Measurements from ENCODE around the gene EDC4.

EDC4 gene

GRCh38 chr16:67843343-67843765 lies 29.5 kb upstream of the EDC4 start:
- Histone ChIP-seq H3K27ac (replicated peaks) (peak overlapping the region; percentile 78; the same call in 1 of the 2 replicates), H3K4me3 (replicated peaks; ENCODE audit: insufficient read depth, low read length) (peak overlapping the region; percentile 79), H3K27me3 (ENCODE audit: insufficient read depth, poor library complexity, severe bottlenecking) (no peaks in the 10 kb centered on the region)
- TF ChIP-seq POLR2AphosphoS5 (IDR thresholded peaks at IDR 0.05; ENCODE audit: low read depth) (no peak), GABPA (IDR thresholded peaks at IDR 0.05; ENCODE audit: low read depth) (no peak), CTCF (IDR thresholded peaks at IDR 0.05; ENCODE audit: insufficient read depth, low read length) (no peak), SPI1 (IDR thresholded peaks at IDR 0.05; ENCODE audit: borderline replicate concordance, low read depth) (no peak)
- TF ChIP-seq, protein P1, sequence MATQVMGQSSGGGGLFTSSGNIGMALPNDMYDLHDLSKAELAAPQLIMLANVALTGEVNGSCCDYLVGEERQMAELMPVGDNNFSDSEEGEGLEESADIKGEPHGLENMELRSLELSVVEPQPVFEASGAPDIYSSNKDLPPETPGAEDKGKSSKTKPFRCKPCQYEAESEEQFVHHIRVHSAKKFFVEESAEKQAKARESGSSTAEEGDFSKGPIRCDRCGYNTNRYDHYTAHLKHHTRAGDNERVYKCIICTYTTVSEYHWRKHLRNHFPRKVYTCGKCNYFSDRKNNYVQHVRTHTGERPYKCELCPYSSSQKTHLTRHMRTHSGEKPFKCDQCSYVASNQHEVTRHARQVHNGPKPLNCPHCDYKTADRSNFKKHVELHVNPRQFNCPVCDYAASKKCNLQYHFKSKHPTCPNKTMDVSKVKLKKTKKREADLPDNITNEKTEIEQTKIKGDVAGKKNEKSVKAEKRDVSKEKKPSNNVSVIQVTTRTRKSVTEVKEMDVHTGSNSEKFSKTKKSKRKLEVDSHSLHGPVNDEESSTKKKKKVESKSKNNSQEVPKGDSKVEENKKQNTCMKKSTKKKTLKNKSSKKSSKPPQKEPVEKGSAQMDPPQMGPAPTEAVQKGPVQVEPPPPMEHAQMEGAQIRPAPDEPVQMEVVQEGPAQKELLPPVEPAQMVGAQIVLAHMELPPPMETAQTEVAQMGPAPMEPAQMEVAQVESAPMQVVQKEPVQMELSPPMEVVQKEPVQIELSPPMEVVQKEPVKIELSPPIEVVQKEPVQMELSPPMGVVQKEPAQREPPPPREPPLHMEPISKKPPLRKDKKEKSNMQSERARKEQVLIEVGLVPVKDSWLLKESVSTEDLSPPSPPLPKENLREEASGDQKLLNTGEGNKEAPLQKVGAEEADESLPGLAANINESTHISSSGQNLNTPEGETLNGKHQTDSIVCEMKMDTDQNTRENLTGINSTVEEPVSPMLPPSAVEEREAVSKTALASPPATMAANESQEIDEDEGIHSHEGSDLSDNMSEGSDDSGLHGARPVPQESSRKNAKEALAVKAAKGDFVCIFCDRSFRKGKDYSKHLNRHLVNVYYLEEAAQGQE (IDR thresholded peaks at IDR 0.05; ENCODE audit: insufficient replicate concordance, low read depth): no peak
- no peak for DNase-seq (ENCODE audit: low read depth in 1 of 2, low spot score in 1 of 2)

DNA sequence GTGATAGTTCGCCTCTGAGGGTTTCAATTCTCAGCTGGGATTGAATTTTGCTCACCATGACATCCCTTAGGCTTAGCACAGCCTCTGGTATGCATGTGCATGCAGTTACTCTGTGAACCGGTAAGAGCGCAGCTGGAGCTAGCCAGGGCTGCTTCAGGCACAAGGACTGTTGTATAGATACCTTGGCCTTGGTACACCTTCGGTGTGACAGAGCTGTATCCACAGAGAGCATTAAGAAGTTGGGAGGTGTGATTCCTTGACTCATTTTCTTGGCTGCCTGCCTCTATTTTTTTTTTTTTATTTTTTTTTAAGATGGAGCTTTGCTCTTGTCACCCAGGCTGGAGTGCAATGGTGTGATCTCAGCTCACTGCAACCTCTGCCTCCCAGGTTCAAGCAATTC lies 28.4 kb upstream of the EDC4 start:
- Histone ChIP-seq H3K4me3 (replicated peaks; ENCODE audit: insufficient read depth, low read length) (no peak overlapping the region), H3K27ac (replicated peaks) (no peak overlapping the region), H3K27me3 (ENCODE audit: insufficient read depth, poor library complexity, severe bottlenecking) (no peaks in the 10 kb centered on the region)
- no peak for DNase-seq (ENCODE audit: low read depth in 1 of 2, low spot score in 1 of 2)
- TF ChIP-seq, protein P1 (IDR thresholded peaks at IDR 0.05; ENCODE audit: insufficient replicate concordance, low read depth): no peak
- TF ChIP-seq SPI1 (IDR thresholded peaks at IDR 0.05; ENCODE audit: borderline replicate concordance, low read depth) (no peak), GABPA (IDR thresholded peaks at IDR 0.05; ENCODE audit: low read depth) (no peak), POLR2AphosphoS5 (IDR thresholded peaks at IDR 0.05; ENCODE audit: low read depth) (no peak), CTCF (IDR thresholded peaks at IDR 0.05; ENCODE audit: insufficient read depth, low read length) (no peak)

- Histone ChIP-seq H3K4me3 (replicated peaks; ENCODE audit: insufficient read depth, low read length) (peak overlapping the region; percentile 99), H3K27me3 (ENCODE audit: insufficient read depth, poor library complexity, severe bottlenecking) (no peaks in the 10 kb centered on the region), H3K27ac (replicated peaks) (peak overlapping the region; percentile 90)
- DNase-seq (ENCODE audit: low read depth in 1 of 2, low spot score in 1 of 2): peak in 1 of 2 experiments; percentile 29
- TF ChIP-seq CTCF (IDR thresholded peaks at IDR 0.05; ENCODE audit: insufficient read depth, low read length) (no peak), SPI1 (IDR thresholded peaks at IDR 0.05; ENCODE audit: borderline replicate concordance, low read depth) (peak; percentile 49; the same call in 1 of the 2 replicates)
Measured at GRCh38 chr16:67845291-67846062, 27.4 kb upstream of the EDC4 start.

GRCh38 chr16:67846063-67846319 lies 26.9 kb upstream of the EDC4 start:
- Histone ChIP-seq H3K27ac (replicated peaks) (peak overlapping the region; percentile 90), H3K4me3 (replicated peaks; ENCODE audit: insufficient read depth, low read length) (peak overlapping the region; percentile 99), H3K27me3 (ENCODE audit: insufficient read depth, poor library complexity, severe bottlenecking) (no peaks in the 10 kb centered on the region)
- no peak for DNase-seq (ENCODE audit: low read depth in 1 of 2, low spot score in 1 of 2)
- no peak for TF ChIP-seq SPI1 (IDR thresholded peaks at IDR 0.05; ENCODE audit: borderline replicate concordance, low read depth)
- no peak for TF ChIP-seq CTCF (IDR thresholded peaks at IDR 0.05; ENCODE audit: insufficient read depth, low read length)
- TF ChIP-seq, protein P1 (IDR thresholded peaks at IDR 0.05; ENCODE audit: insufficient replicate concordance, low read depth): no peak
- TF ChIP-seq POLR2AphosphoS5 (IDR thresholded peaks at IDR 0.05; ENCODE audit: low read depth): no peak
- TF ChIP-seq GABPA (IDR thresholded peaks at IDR 0.05; ENCODE audit: low read depth): no peak
